ENCODE measurements around the gene GAPDH. TPM values are rescaled to one million over a fixed set of nuclear protein-coding genes. Genes with fewer than 3 reads are reported as not detected.
A peak's percentile ranks its signal among the peaks of the same experiment; 100 is the strongest.

GAPDH gene
- polyA plus RNA-seq, 3 donors = 2,879 to 3,427 (median 3,223) TPM

DNA sequence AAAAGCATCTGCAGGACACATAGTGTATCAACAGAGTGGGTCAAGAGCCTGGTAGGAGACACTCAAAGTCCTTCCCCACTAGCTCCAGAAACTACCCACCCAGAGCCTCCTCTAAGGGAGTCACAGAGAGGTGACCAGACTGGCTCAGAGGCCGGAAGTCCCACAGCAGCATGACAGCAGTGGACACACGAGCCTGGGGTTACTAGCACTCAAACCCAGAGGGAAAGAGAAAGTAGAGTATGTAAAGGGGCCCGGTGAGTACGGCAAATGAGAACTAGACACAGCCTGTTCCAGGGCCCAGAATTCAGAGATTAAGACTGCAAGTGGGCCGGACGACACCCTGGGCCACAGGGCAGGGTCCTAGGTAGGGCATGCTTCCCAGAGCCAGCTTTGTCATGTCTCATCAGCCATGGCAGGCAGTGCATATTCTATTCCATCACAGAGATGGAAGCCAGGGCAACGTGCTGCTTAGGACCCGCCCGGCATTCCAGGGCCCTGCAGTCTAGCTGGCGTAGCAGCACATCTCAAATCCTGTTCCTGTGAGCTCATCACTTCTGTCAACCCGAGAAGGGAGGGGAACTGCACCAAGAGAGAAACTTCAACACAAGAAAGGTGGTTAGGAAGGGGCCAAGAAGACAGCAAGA lies 17.3 kb downstream of the GAPDH start:
- Histone ChIP-seq H3K9me3 (replicated peaks in 1 of 2; ENCODE audit: control insufficient read depth in 1 of 2, insufficient read depth in 1 of 2, low read length in 2 of 2) (no peaks in the 10 kb centered on the region), H3K4me3 (replicated peaks in 1 of 3; ENCODE audit: low read depth in 2 of 3, low read length in 3 of 3) (peak overlapping the region in 1 of 3 experiments; percentile 97), H3K27ac (ENCODE audit: low read depth in 1 of 2, low read length in 2 of 2) (peak overlapping the region; percentile 86 to 91), H3K4me2 (replicated peaks; ENCODE audit: extremely low read depth, low read length, poor library complexity, severe bottlenecking) (peak overlapping the region; percentile 99), H4K20me1 (ENCODE audit: insufficient read depth, low read length) (peaks cover 72% of the 10 kb centered on the region), H3K79me2 (ENCODE audit: insufficient read depth, low read length) (peaks cover 92% of the 10 kb centered on the region), H3K4me1 (ENCODE audit: control insufficient read depth in 1 of 2, insufficient read depth in 2 of 2, low read length in 2 of 2) (peaks cover 81 to 92% of the 10 kb centered on the region in 2 donors), H3K9ac (ENCODE audit: insufficient read depth, low read length, poor library complexity, severe bottlenecking) (peak overlapping the region; percentile 66), H2AFZ (ENCODE audit: insufficient read depth, low read depth, low read length, poor library complexity, severe bottlenecking) (no peak overlapping the region), H3K36me3 (replicated peaks in 1 of 2; ENCODE audit: control insufficient read depth in 1 of 2, insufficient read depth in 2 of 2, low read length in 2 of 2) (peaks cover 20 to 34% of the 10 kb centered on the region in 2 donors), H3K27me3 (ENCODE audit: control insufficient read depth in 2 of 2, insufficient read depth in 2 of 2, low read length in 2 of 2) (no peaks in the 10 kb centered on the region)
- peak overlapping the region; percentile 41 to 90 for H3K4me3 Mint-ChIP-seq
- WGBS (ENCODE audit: insufficient coverage) = 70% methylated on average over 10 of the region's 11 CpGs
- DNase-seq = peak in 1 of 3 donors; percentile 50
- H3K27me3 Mint-ChIP-seq (ENCODE audit: low read depth in 3 of 3) = peaks cover 0 to 1% (median 0%) of the 10 kb centered on the region in 3 donors
- intact Hi-C loops (cut with micrococcal nuclease) = no loop called here
- H3K9me3 Mint-ChIP-seq = peaks cover 0 to 2% (median 0%) of the 10 kb centered on the region in 7 donors
- peaks cover 88% of the 10 kb centered on the region for H3K4me1 Mint-ChIP-seq
- TF ChIP-seq, protein P1, sequence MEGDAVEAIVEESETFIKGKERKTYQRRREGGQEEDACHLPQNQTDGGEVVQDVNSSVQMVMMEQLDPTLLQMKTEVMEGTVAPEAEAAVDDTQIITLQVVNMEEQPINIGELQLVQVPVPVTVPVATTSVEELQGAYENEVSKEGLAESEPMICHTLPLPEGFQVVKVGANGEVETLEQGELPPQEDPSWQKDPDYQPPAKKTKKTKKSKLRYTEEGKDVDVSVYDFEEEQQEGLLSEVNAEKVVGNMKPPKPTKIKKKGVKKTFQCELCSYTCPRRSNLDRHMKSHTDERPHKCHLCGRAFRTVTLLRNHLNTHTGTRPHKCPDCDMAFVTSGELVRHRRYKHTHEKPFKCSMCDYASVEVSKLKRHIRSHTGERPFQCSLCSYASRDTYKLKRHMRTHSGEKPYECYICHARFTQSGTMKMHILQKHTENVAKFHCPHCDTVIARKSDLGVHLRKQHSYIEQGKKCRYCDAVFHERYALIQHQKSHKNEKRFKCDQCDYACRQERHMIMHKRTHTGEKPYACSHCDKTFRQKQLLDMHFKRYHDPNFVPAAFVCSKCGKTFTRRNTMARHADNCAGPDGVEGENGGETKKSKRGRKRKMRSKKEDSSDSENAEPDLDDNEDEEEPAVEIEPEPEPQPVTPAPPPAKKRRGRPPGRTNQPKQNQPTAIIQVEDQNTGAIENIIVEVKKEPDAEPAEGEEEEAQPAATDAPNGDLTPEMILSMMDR (IDR thresholded peaks at IDR 0.05) = no peak
- H3K36me3 Mint-ChIP-seq = peaks cover 28 to 54% of the 10 kb centered on the region in 2 donors
- H3K27ac Mint-ChIP-seq = peak overlapping the region; percentile 93 to 98 (median 95)

DNA sequence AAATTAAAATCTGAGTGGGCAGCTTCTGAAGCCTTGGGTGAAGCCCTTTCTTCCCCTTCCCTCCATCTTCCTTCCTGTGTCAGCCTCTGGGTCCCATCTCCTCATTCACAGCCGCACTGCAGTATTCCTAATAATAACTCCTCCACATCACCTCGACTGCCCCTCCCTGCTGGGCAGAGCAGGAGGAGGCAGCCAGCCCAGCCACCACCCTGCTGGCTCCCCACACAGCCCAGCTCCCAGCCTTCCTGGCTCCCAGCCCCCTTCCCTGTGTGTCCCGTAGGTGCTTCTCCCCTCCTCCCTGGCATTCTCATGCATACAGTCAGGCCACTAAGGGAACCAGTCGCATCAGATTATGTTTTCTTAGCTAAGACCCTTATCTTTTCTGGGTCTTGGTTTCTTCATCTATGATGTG lies 17.8 kb downstream of the GAPDH start:
- Mint-ChIP-seq H3K36me3 (peaks cover 28 to 53% of the 10 kb centered on the region in 2 donors), H3K4me3 (peak overlapping the region in 1 of 2 donors; percentile 42)
- H3K79me2 ChIP-seq (ENCODE audit: insufficient read depth, low read length) = peaks cover 92% of the 10 kb centered on the region

More for the DNA sequence above, 17.8 kb downstream of the GAPDH start:
- H3K9me3 ChIP-seq (replicated peaks in 1 of 2; ENCODE audit: control insufficient read depth in 1 of 2, insufficient read depth in 1 of 2, low read length in 2 of 2) = no peaks in the 10 kb centered on the region
- TF ChIP-seq, protein P1 (IDR thresholded peaks at IDR 0.05) = no peak
- peaks cover 69% of the 10 kb centered on the region for H4K20me1 ChIP-seq (ENCODE audit: insufficient read depth, low read length)
- peaks cover 19 to 31% of the 10 kb centered on the region in 2 donors for H3K36me3 ChIP-seq (replicated peaks in 1 of 2; ENCODE audit: control insufficient read depth in 1 of 2, insufficient read depth in 2 of 2, low read length in 2 of 2)
- Mint-ChIP-seq H3K4me1 (peaks cover 88% of the 10 kb centered on the region), H3K27me3 (ENCODE audit: low read depth in 3 of 3) (peaks cover 0 to 1% (median 0%) of the 10 kb centered on the region in 3 donors), H3K27ac (peak overlapping the region; percentile 93 to 98 (median 95)), H3K9me3 (peaks cover 0 to 2% (median 0%) of the 10 kb centered on the region in 7 donors)
- H3K4me3 ChIP-seq (replicated peaks in 1 of 3; ENCODE audit: low read depth in 2 of 3, low read length in 3 of 3) = peak overlapping the region in 1 of 3 experiments; percentile 97
- H3K27ac ChIP-seq (ENCODE audit: low read depth in 1 of 2, low read length in 2 of 2) = peak overlapping the region; percentile 86 to 91
- WGBS (ENCODE audit: insufficient coverage) = 49% methylated on average over 4 of the region's 4 CpGs
- H2AFZ ChIP-seq (ENCODE audit: insufficient read depth, low read depth, low read length, poor library complexity, severe bottlenecking) = no peak overlapping the region
- H3K4me1 ChIP-seq (ENCODE audit: control insufficient read depth in 1 of 2, insufficient read depth in 2 of 2, low read length in 2 of 2) = peaks cover 81 to 91% of the 10 kb centered on the region in 2 donors
- H3K27me3 ChIP-seq (ENCODE audit: control insufficient read depth in 2 of 2, insufficient read depth in 2 of 2, low read length in 2 of 2) = no peaks in the 10 kb centered on the region
- intact Hi-C loops (cut with micrococcal nuclease) = no loop called here
- H3K9ac ChIP-seq (ENCODE audit: insufficient read depth, low read length, poor library complexity, severe bottlenecking) = peak overlapping the region; percentile 66
- H3K4me2 ChIP-seq (replicated peaks; ENCODE audit: extremely low read depth, low read length, poor library complexity, severe bottlenecking) = peak overlapping the region; percentile 99
- no peak for DNase-seq

Data from CD14-positive monocyte (primary cell).